HG03159 (cell line): ENCODE data around the gene CASP6.
"Not testable (repeated sequence)": the region's sequence is repeated elsewhere in the genome, so short reads cannot be mapped to it uniquely, and the experiment has no call there.

ENCODE experiments used
- ATAC-seq: cut with Tn5 transposase; IDR thresholded peaks from one replicate; pipeline ENCODE4 v1.9.1; 2021; ENCODE audit warnings: mild to moderate bottlenecking, moderate library complexity; ENCODE audit not compliant: unreplicated experiment

The CASP6 gene

DNA sequence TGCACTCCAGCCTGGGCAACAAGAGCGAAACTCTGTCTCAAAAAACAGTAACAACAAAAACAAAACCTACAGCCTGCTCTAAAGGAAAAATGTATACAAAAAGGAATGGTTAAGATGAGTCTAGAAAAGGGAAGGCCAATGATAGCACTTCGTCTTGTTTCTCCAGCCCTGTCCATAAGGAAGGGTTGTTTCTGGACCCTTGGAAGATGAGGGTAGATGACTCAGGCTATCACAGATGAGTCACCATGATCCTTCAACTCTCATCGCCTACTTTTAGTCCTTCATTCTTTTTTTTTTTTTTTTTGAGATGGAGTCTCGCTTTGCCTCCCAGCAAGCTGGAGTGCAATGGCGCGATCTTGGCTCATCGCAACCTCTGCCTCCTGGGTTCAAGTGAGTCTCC, 17.8 kb upstream of the CASP6 start:
- no peak for ATAC-seq

GRCh38 chr4:109719604-109720003, 16.4 kb upstream of the CASP6 start:
- no peak for ATAC-seq

DNA sequence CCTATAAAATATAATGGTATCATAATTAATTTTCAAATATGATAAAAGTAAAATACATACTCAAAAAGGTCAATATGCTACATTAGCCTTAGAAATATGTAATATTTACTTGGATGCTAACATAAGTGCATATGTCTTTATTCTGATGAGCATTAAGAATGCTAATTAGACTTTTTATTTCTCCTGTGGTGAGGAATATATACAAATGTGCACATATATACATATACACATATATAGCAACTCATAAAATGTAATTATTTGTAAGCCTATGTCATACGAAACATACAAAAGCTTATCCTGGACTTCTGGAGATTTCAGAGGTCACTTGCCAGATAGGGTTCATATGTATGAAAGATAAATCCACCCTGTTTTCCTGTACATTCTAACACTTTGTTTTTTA, 15.5 kb upstream of the CASP6 start:
- no peak for ATAC-seq

- ATAC-seq = no peak
Observed at GRCh38 chr4:109713500-109713899, 10.3 kb upstream of the CASP6 start.

DNA sequence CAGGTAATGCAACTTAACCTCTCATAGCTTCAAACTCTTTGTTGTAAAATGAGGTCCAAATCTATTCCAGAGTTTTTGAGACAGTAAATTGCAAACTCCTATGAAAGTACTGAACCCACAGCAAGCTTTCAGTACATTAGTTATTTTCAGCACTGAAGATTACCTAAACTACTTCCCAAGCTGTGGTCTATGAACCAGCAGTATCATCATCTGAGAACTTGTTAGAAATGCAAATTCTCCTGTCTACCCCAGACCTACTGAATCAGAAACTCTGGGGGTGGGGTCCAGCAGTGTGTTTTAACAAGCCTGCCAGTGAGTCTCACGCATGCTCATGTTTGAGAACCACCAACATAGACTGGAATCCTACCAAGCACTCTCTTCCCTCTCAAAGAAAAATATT, 5.7 kb upstream of the CASP6 start:
- peak; percentile 89 for ATAC-seq

DNA sequence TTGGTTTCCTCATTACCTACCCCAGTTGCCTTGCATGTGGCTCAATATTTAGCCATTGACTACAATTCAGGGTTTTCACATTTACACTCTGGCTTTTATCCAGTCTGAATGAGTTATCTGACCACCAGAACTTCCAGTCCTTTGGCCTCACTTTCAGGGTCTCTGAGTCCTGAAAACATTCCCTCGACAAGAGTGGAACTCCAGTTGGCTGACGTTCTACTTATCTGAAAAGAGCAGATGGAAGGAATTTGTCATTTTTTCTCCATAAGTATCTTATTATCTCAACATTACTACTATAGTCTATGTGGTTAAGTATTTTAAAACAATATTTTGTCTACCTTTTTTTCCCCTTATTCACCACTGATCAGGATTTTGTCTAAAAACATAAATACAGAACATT, 5.2 kb upstream of the CASP6 start:
- no peak for ATAC-seq

GRCh38 chr4:109703664-109704361, 568 bp upstream of the CASP6 start:
- ATAC-seq = peak; percentile 2

DNA sequence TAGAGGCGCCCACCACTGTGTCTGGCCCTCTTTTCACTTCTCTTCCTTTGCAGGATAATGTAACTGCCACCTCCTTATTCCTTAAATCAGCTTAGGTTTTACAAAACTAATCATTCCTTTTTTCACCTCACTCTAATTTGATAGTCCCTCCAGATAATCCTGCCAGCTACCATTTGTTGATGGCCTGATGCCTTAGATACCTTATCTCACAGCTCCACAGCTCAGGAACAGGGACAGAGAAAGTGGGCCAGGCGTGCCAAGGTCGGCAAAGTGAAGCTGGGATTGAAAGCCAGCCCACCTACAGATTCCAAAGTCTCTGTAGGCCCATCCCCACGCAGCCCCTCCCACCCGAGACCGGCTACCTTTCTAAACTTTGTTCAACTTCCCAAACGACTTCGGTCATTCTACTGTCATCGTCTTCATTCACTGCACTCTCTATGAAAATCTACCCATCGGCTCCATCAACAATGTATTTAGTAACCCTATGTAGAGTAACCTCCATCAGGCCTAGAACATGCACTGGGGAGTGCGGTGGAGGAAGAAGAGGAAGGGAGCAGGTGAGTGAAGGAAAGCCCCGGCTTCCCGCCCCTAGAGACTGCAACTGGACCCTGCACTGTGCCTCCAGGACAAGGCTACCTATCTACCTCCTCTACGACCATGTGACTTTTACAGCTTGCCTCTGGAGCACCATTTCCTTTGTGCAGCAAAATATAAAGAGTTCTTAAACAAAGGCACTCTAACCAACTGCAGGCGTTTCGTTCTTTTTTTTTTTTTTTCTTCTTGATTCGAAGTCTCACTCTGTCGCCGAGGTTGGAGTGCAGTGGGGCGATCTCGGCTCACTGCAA, 1.5 kb downstream of the CASP6 start:
- peak; percentile 2 for ATAC-seq

- ATAC-seq = no peak
Observed at GRCh38 chr4:109699553-109700225, 3.6 kb downstream of the CASP6 start.

GRCh38 chr4:109698656-109699055, 4.6 kb downstream of the CASP6 start:
- ATAC-seq = no peak

DNA sequence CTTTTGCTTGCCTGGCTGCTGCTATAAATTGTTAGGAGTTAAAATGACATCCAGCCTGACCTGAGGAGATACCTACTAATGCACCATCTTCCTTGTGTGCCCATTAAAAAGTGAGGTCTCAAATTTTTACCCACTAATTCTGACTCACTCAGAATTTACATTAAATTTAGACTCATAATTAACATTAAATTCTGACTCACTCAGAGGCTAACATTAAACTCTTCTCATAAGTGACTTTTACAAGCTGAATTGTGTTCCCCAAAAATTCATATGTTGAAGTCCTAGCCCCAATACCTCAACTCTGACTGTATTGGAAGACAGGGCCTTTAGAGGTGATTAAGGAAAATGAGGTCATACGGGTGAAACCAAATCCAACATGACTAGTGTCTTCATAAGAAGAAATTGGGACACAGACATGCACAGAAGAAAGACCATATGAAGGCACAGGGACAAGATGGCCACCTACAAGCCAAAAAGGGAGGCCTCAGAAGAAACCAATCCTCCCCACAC, 11.8 kb downstream of the CASP6 start:
- ATAC-seq = no peak

DNA sequence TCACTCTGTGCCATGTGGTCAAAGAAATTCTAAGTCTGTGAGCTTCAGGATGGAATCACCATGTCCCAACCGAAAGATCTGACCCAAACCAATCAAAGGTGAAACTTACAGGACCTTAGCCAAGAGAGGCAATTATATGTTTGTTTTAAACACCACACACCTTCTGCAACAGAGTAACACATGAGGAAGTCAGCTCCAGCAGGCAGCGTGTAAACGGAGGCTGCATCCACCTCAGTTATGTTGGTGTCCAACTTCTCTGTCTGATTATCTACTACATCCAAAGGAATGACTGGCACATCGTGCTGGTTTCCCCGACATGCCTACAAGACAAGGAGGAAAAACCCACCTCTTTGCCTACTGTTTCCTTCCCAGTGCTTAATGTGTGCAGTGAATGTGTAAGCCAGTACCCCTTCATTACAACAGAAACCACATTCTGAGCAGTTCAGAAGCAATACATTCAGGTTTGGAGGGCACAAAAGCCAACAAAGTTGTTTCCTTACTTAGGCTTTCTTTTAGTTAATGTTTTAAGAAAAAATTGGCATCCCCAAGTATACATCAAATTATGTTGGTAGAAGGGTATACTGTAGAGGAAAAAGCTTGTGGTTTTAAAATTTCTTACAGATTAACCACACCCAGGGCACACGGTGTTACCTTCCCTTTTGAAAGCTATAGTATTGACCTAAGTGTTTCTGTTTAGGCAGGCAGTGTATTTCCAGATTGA, 12.4 kb downstream of the CASP6 start:
- ATAC-seq = peak; percentile 80

DNA sequence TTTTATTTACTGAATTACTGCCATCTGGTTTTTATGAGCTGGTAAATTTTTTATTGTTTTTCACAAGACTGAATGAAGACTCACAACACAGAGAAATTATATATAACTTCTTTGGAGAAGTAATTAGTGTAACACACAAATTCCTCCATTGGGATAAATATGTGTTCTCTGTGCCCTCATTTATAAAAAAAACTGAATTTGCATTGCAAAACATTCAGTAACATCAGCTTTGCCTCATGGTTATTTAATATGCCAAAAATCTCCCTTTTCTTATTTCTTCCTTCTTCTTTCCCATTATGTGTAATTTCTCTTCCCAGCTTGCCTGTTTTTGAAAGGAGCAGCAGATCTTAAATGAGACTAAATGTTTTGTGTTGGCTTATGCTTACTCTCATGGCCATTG, 18.5 kb downstream of the CASP6 start:
- no peak for ATAC-seq

GRCh38 chr4:109683621-109684253, 19.5 kb downstream of the CASP6 start:
- no peak for ATAC-seq

GRCh38 chr4:109682875-109683274, 20.4 kb downstream of the CASP6 start:
- no peak for ATAC-seq

GRCh38 chr4:109678925-109679324, 24.3 kb downstream of the CASP6 start:
- ATAC-seq = not testable (repeated sequence)

GRCh38 chr4:109678472-109678871, 24.8 kb downstream of the CASP6 start:
- not testable (repeated sequence) for ATAC-seq

DNA sequence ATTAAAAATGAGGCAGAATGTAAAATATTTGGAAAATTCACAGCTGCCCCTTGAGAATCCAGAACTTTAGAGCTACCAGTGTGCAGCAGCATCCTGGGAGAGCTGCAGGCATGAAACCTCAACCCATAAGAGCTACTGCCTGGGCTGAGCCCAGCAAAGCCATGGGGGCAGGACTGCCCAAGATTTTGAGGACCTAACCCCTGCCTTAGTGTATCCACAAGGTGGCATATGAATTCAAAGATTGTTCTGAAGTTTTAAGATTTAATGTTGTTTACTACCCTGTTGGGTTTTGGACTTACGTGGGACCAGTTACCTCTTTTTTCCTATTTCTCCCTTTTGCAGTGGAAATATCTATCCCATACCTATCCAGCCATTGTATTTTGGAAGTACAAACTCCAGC, 26.4 kb downstream of the CASP6 start:
- no peak for ATAC-seq

DNA sequence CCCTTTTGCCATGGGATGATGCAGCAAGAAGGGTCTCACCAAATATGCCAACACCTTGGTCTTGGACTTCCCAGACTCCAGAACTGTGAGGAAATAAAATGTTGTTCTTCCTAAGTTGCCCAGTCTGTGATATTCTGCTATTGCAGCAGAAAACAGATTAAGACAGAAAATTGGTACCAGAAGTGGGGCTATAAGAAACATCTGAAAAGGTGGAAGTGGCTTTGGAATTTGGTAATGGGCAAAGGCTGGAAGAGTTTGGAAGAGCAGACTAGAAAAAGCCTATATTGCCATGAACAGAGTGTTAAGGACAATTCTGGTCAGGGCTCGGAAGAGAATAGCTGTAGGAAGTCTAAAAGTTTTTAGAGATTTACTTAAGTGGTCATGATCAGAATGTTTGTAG, 27.4 kb downstream of the CASP6 start:
- ATAC-seq = no peak

DNA sequence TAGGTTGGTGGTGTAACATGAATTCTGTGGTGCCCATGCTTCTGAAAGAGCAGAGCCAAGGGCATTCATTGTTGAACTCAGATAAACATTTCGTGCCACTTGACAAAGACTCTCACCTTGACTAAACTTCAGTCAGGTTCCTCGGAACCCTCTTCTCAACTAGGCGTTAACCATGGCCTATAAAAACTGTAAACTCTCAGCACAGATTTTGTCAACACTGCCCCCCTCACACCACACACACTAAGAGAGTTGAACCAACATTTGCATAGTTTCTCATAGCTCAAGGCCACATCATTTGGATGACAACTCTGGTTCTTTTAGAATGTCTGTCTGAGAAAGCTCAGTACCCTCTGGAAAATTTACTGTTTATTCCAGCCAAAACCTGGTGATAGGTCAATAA, 28.1 kb downstream of the CASP6 start:
- no peak for ATAC-seq
